HFF-Myc (cell line): Measurements from ENCODE around the gene YPEL1.

Experiments used
- DNase-seq: peaks from one replicate; pipeline ENCODE4 v3.0.0-alpha.2; 2011; ENCODE audit warnings: low read depth; ENCODE audit errors: extremely low read depth
- H3K4me3 ChIP-seq: replicated peaks from 2 replicates; pipeline ENCODE4 v1.5.1; 2011; ENCODE audit warnings: low read depth, mild to moderate bottlenecking, control low read depth, low read length
- TF ChIP-seq, protein P1 (sequence below): IDR thresholded peaks from 2 replicates; pipeline ENCODE4 v1.5.1; 2012; ENCODE audit warnings: mild to moderate bottlenecking, low read depth, low read length, control low read depth; ENCODE audit errors: missing control alignments

Gene YPEL1

GRCh38 chr22:21735200-21736083, at the start of gene YPEL1:
Gene YPEL1 (minus strand): TSS chr22:21735794. CDS start chr22:21710744, 25,050 bp downstream.
- DNase-seq, result no peak
- H3K4me3 ChIP-seq, result peak within 1 kb of the TSS; percentile 42
- TF ChIP-seq, protein P1, sequence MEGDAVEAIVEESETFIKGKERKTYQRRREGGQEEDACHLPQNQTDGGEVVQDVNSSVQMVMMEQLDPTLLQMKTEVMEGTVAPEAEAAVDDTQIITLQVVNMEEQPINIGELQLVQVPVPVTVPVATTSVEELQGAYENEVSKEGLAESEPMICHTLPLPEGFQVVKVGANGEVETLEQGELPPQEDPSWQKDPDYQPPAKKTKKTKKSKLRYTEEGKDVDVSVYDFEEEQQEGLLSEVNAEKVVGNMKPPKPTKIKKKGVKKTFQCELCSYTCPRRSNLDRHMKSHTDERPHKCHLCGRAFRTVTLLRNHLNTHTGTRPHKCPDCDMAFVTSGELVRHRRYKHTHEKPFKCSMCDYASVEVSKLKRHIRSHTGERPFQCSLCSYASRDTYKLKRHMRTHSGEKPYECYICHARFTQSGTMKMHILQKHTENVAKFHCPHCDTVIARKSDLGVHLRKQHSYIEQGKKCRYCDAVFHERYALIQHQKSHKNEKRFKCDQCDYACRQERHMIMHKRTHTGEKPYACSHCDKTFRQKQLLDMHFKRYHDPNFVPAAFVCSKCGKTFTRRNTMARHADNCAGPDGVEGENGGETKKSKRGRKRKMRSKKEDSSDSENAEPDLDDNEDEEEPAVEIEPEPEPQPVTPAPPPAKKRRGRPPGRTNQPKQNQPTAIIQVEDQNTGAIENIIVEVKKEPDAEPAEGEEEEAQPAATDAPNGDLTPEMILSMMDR, result no peak

GRCh38 chr22:21780259-21780658, 44.7 kb upstream of the YPEL1 start:
- TF ChIP-seq, protein P1, result no peak
- no peak overlapping the region for H3K4me3 ChIP-seq
- no peak for DNase-seq

- TF ChIP-seq, protein P1, result no peak
- DNase-seq, result no peak
- H3K4me3 ChIP-seq, result no peak overlapping the region
These were observed 43.9 kb upstream of the YPEL1 start for GRCh38 chr22:21779444-21779843.

- TF ChIP-seq, protein P1, result no peak
- H3K4me3 ChIP-seq, result no peak overlapping the region
- peak; percentile 53 for DNase-seq
These were observed 43.2 kb upstream of the YPEL1 start for GRCh38 chr22:21778705-21779363.

- TF ChIP-seq, protein P1, result no peak
- no peak for DNase-seq
- H3K4me3 ChIP-seq, result no peak overlapping the region
These were observed 36.0 kb upstream of the YPEL1 start for GRCh38 chr22:21771631-21771976.

GRCh38 chr22:21768435-21768834, 32.8 kb upstream of the YPEL1 start:
- TF ChIP-seq, protein P1, result no peak
- H3K4me3 ChIP-seq, result no peak overlapping the region
- no peak for DNase-seq
